WTC11 (cell line): ENCODE results near the gene ENTPD1. TPM values are rescaled to one million over a fixed set of nuclear protein-coding genes. Genes with fewer than 3 reads are reported as not detected.

ENCODE experiments used
- ATAC-seq: fragments of 200-7000 bp; cut with Tn5 transposase; 2 replicates; pipeline ENCODE4 v1.10.0; 2021; ENCODE audit warnings: mild to moderate bottlenecking, moderate library complexity
- CTCF ChIA-PET: fragments of 300-600 bp; sonication (Branson Sonifier 250); formaldehyde crosslinking; loops from one replicate; lab custom pipeline; 2021; ENCODE audit warnings: antibody characterized with exemption; lab: Charles Lee
- POLR2A ChIA-PET: fragments of 350-600 bp; sonication (Branson Sonifier 250); formaldehyde crosslinking; loops from one replicate; lab custom pipeline; 2021; ENCODE audit warnings: antibody characterized with exemption; lab: Charles Lee
- DNase-seq: peaks from one replicate; pipeline ENCODE4 v3.0.0; 2021; ENCODE audit warnings: low spot score
- H3K27ac Mint-ChIP-seq: 2 replicates; pipeline ENCODE4 v1.8.0; 2021; ENCODE audit warnings: mixed read lengths
- H3K27me3 Mint-ChIP-seq: 2 replicates; pipeline ENCODE4 v1.8.0; 2021; ENCODE audit warnings: low read depth, mild to moderate bottlenecking, moderate library complexity, mixed read lengths
- H3K36me3 Mint-ChIP-seq: 2 replicates; pipeline ENCODE4 v1.8.0; 2021; ENCODE audit warnings: mixed read lengths
- H3K4me1 Mint-ChIP-seq: 2 replicates; pipeline ENCODE4 v1.8.0; 2022; ENCODE audit warnings: mixed read lengths
- H3K4me3 Mint-ChIP-seq: 2 replicates; pipeline ENCODE4 v1.8.0; 2021; ENCODE audit warnings: mild to moderate bottlenecking, moderate library complexity, mixed read lengths
- H3K9me3 Mint-ChIP-seq: 2 replicates; pipeline ENCODE4 v1.8.0; 2021; ENCODE audit warnings: mixed read lengths
- ATF3 ChIP-seq: sonication (generic); formaldehyde crosslinking; conservative IDR thresholded peaks from 2 replicates; pipeline ENCODE4 v1.8.1; 2022; ENCODE audit warnings: mild to moderate bottlenecking, missing genetic modification reagents
- CDX4 ChIP-seq: fragments of 250-450 bp; sonication (Bioruptor Pico); IDR thresholded peaks from 2 replicates; pipeline ENCODE4 v1.9.0; 2021; ENCODE audit warnings: moderate library complexity, mild to moderate bottlenecking, inconsistent platforms, borderline replicate concordance
- CTCF ChIP-seq: fragments of 200-600 bp; IDR thresholded peaks from 2 replicates; pipeline ENCODE4 v1.8.0; 2022; ENCODE audit warnings: antibody characterized with exemption
- ETV6 ChIP-seq: sonication (generic); formaldehyde crosslinking; IDR thresholded peaks from 2 replicates; pipeline ENCODE4 v1.8.1; 2022; ENCODE audit warnings: mild to moderate bottlenecking, missing genetic modification reagents
- HMGA2 ChIP-seq: fragments of 250-450 bp; sonication (Bioruptor Pico); IDR thresholded peaks from 2 replicates; pipeline ENCODE4 v1.4.0; 2021; ENCODE audit warnings: mild to moderate bottlenecking, moderate library complexity
- NFYB ChIP-seq: sonication (generic); formaldehyde crosslinking; conservative IDR thresholded peaks from 2 replicates; pipeline ENCODE4 v1.8.0; 2022; ENCODE audit warnings: low read depth, missing genetic modification reagents
- PRDM15 ChIP-seq: sonication (generic); formaldehyde crosslinking; IDR thresholded peaks from 2 replicates; pipeline ENCODE4 v1.8.0; 2022; ENCODE audit warnings: missing genetic modification reagents
- SP1 ChIP-seq: sonication (generic); formaldehyde crosslinking; conservative IDR thresholded peaks from 2 replicates; pipeline ENCODE4 v1.8.1; 2022; ENCODE audit warnings: missing genetic modification reagents
- STAT6 ChIP-seq: sonication (generic); formaldehyde crosslinking; conservative IDR thresholded peaks from 2 replicates; pipeline ENCODE4 v1.8.1; 2023; ENCODE audit warnings: mild to moderate bottlenecking, low read depth, missing genetic modification reagents, moderate library complexity
- USF2 ChIP-seq: sonication (generic); formaldehyde crosslinking; IDR thresholded peaks from 2 replicates; pipeline ENCODE4 v1.8.1; 2023; ENCODE audit warnings: mild to moderate bottlenecking, missing genetic modification reagents, moderate library complexity
- ZMAT4 ChIP-seq: fragments of 250-450 bp; sonication (Bioruptor Pico); IDR thresholded peaks from 2 replicates; pipeline ENCODE4 v1.9.0; 2021; ENCODE audit warnings: mild to moderate bottlenecking
- ZNF416 ChIP-seq: fragments of 250-450 bp; sonication (Bioruptor Pico); IDR thresholded peaks from 2 replicates; pipeline ENCODE4 v1.9.0; 2021; ENCODE audit warnings: mild to moderate bottlenecking, inconsistent platforms
- ZNF425 ChIP-seq: fragments of 250-450 bp; sonication (Bioruptor Pico); conservative IDR thresholded peaks from 2 replicates; pipeline ENCODE4 v1.9.0; 2021; ENCODE audit warnings: mild to moderate bottlenecking
- ZNF512 ChIP-seq: sonication (generic); formaldehyde crosslinking; IDR thresholded peaks from 2 replicates; pipeline ENCODE4 v1.8.1; 2022; ENCODE audit warnings: missing genetic modification reagents, borderline replicate concordance
- total RNA-seq: library from RNA; stranded (reverse); gene quantifications from 3 replicates; pipeline ENCODE4 v1.2.3, GENCODE V29; 2021

ENTPD1 gene
- total RNA-seq, 1 experiment from 2014 or later: 2.3 TPM

- TF ChIP-seq USF2 (CRISPR knock-in tag): no peak
- TF ChIP-seq ZNF512: no peak
- TF ChIP-seq CTCF: peak; percentile 68
- no peak for TF ChIP-seq ZNF425 (CRISPR knock-in tag)
- TF ChIP-seq SP1 (CRISPR knock-in tag): no peak
- TF ChIP-seq PRDM15 (CRISPR knock-in tag): no peak
- Mint-ChIP-seq H3K27me3 (no peaks in the 10 kb centered on the region), H3K27ac (no peak overlapping the region), H3K36me3 (no peaks in the 10 kb centered on the region), H3K4me3 (no peak overlapping the region), H3K4me1 (peaks cover 8% of the 10 kb centered on the region), H3K9me3 (no peaks in the 10 kb centered on the region)
- ATAC-seq (peak; percentile 51; the same call in 1 of the 2 replicates), DNase-seq (peak; percentile 23)
- CTCF ChIA-PET: interaction anchor here (0.6 to 9.2 kb wide), 24 partner anchors 12 to 241 kb away, joined by 3 to 221 read pairs (median 4); partner anchors contain the start of genes ENTPD1 and TCTN3
- POLR2A ChIA-PET: no interaction called here
Measured at GRCh38 chr10:95841661-95842498, 85.9 kb downstream of the ENTPD1 start.

- no peak overlapping the region for H3K27ac Mint-ChIP-seq
- no peaks in the 10 kb centered on the region for H3K4me1 Mint-ChIP-seq
- TF ChIP-seq ATF3 (CRISPR knock-in tag) (no peak), ZNF416 (no peak)
- DNase-seq: no peak
- H3K9me3 Mint-ChIP-seq: no peaks in the 10 kb centered on the region
- H3K27me3 Mint-ChIP-seq: no peaks in the 10 kb centered on the region
- POLR2A ChIA-PET: no interaction called here
- ATAC-seq: no peak
- H3K36me3 Mint-ChIP-seq: 0 out of 2 replicates have a peak, but pooled peaks cover 2% of the 10 kb centered on the region
- no peak overlapping the region for H3K4me3 Mint-ChIP-seq
- CTCF ChIA-PET: interaction anchor here (1.7 to 9.2 kb wide), 3 partner anchors 19 to 151 kb away, joined by 8 to 221 read pairs (median 9); partner anchors contain the start of gene TCTN3
Measured at GRCh38 chr10:95845411-95845810, 89.4 kb downstream of the ENTPD1 start.

- no peaks in the 10 kb centered on the region for H3K4me1 Mint-ChIP-seq
- H3K36me3 Mint-ChIP-seq: 0 out of 2 replicates have a peak, but pooled peaks cover 2% of the 10 kb centered on the region
- no peak for ATAC-seq
- DNase-seq: no peak
- no peaks in the 10 kb centered on the region for H3K9me3 Mint-ChIP-seq
- ChIA-PET POLR2A (no interaction called here), CTCF (interaction anchor here (0.8 to 9.2 kb wide), 3 partner anchors 10 to 153 kb away, joined by 3 to 221 read pairs (median 8); partner anchors contain the start of gene TCTN3)
- H3K27me3 Mint-ChIP-seq: no peaks in the 10 kb centered on the region
- no peak overlapping the region for H3K27ac Mint-ChIP-seq
- no peak overlapping the region for H3K4me3 Mint-ChIP-seq
- TF ChIP-seq STAT6 (CRISPR knock-in tag) (no peak), ETV6 (CRISPR knock-in tag) (no peak), NFYB (CRISPR knock-in tag) (no peak), CDX4 (no peak), HMGA2 (no peak), ZMAT4 (CRISPR knock-in tag) (no peak), ZNF416 (no peak)
Measured at GRCh38 chr10:95847007-95847406, 91.0 kb downstream of the ENTPD1 start.
